ENCODE measurements around the gene PLCB4.

Gene PLCB4

DNA sequence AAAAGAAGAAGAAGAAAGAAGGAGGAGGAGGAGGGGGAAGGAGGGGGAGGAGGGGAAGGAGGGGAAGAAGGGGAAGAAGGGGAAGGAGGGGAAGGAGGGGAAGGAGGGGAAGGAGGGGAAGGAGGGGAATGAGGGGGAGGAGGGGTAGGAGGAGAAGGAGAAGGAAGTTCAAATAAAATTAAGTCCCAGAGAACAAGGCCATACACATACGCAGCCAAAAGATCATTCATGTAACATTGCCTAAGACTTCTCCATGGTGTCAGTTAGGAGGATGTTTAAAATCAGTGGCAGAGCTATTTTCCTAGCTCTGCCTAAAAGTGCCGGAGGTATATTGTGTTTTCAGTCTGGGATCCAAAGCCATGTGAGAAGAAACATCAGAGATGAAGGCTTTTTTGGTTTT is 75.8 kb downstream of the PLCB4 start:
- in situ Hi-C loops (cut with MboI; ENCODE audit: low sequenced_read_pairs, unreplicated experiment) = no loop called here
- DNase-seq (ENCODE audit: low spot score) = no peak
- TF ChIP-seq, protein P1, sequence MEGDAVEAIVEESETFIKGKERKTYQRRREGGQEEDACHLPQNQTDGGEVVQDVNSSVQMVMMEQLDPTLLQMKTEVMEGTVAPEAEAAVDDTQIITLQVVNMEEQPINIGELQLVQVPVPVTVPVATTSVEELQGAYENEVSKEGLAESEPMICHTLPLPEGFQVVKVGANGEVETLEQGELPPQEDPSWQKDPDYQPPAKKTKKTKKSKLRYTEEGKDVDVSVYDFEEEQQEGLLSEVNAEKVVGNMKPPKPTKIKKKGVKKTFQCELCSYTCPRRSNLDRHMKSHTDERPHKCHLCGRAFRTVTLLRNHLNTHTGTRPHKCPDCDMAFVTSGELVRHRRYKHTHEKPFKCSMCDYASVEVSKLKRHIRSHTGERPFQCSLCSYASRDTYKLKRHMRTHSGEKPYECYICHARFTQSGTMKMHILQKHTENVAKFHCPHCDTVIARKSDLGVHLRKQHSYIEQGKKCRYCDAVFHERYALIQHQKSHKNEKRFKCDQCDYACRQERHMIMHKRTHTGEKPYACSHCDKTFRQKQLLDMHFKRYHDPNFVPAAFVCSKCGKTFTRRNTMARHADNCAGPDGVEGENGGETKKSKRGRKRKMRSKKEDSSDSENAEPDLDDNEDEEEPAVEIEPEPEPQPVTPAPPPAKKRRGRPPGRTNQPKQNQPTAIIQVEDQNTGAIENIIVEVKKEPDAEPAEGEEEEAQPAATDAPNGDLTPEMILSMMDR (IDR thresholded peaks at IDR 0.05; ENCODE audit: borderline replicate concordance, control extremely low read depth, extremely low read depth, insufficient read depth, missing control alignments) = no peak

DNA sequence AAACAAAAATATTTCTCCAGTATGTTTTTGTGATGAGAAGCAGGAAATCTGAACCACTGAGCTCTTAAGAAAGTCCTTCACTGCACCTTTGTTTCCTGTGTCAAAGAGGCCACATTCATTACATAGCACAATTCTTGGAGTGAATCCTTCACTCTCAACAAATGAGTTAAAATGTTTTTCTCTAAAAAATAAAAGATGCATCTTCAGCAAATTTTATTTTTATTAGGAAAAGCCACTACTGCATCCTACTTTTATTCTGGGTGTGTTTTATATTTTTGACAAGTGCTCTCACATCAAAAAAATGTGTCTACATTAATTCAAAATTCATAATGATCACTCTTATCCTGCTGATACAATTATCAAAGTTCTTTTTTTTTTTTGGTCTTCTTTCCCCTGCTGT is 76.3 kb downstream of the PLCB4 start:
- TF ChIP-seq, protein P1 (IDR thresholded peaks at IDR 0.05; ENCODE audit: borderline replicate concordance, control extremely low read depth, extremely low read depth, insufficient read depth, missing control alignments) = no peak
- no peak for DNase-seq (ENCODE audit: low spot score)
- in situ Hi-C loops (cut with MboI; ENCODE audit: low sequenced_read_pairs, unreplicated experiment) = no loop called here

GRCh38 chr20:9146649-9147048 is 77.8 kb downstream of the PLCB4 start:
- in situ Hi-C loops (cut with MboI; ENCODE audit: low sequenced_read_pairs, unreplicated experiment) = no loop called here
- TF ChIP-seq, protein P1 (IDR thresholded peaks at IDR 0.05; ENCODE audit: borderline replicate concordance, control extremely low read depth, extremely low read depth, insufficient read depth, missing control alignments) = no peak
- DNase-seq (ENCODE audit: low spot score) = no peak

DNA sequence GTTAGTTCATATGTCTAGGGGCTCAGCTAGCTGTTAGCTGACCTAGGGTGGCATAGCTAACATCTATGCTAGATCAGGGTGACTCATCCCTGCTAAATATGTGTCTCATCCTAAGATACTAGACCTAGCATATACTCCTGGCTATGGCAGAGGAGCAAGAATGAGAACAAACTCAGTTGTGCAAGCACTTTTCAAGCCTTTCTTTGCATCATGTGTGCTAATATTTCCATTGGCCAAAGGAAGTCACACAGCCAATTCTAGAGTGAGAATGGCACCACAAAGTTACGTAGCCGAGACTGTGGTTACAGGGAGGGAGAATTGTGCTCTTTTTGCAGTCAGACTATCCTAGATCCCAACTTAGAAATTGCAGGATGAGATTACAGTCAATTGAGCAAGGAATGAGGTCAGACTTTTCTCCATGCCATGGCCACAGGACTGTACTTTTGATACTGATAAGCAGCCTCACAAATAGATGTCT is 78.7 kb downstream of the PLCB4 start:
- DNase-seq (ENCODE audit: low spot score) = no peak
- TF ChIP-seq, protein P1 (IDR thresholded peaks at IDR 0.05; ENCODE audit: borderline replicate concordance, control extremely low read depth, extremely low read depth, insufficient read depth, missing control alignments) = no peak
- in situ Hi-C loops (cut with MboI; ENCODE audit: low sequenced_read_pairs, unreplicated experiment) = no loop called here

GRCh38 chr20:9148291-9148690 is 79.4 kb downstream of the PLCB4 start:
- no peak for DNase-seq (ENCODE audit: low spot score)
- in situ Hi-C loops (cut with MboI; ENCODE audit: low sequenced_read_pairs, unreplicated experiment) = no loop called here
- TF ChIP-seq, protein P1 (IDR thresholded peaks at IDR 0.05; ENCODE audit: borderline replicate concordance, control extremely low read depth, extremely low read depth, insufficient read depth, missing control alignments) = no peak

DNA sequence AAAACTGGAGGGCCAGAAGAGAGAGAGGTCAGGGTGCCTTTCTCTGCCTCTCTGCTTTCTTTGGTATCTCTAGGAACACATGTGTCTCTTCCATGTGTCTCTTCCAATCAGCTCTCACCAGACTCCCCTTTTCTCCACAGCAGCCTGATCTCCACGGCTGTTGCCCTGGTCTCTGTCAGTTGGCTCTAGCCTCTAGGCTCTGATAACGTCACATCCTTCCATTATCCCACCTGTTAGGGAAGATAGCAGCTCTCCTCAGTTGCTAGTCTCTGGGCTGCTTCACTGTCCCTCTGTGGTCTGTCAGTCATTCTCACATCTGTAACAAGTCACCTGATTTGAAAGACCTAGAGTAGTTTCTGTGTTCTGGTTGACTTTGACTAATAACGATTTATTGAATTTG is 80.2 kb downstream of the PLCB4 start:
- no peak for DNase-seq (ENCODE audit: low spot score)
- in situ Hi-C loops (cut with MboI; ENCODE audit: low sequenced_read_pairs, unreplicated experiment) = no loop called here
- TF ChIP-seq, protein P1 (IDR thresholded peaks at IDR 0.05; ENCODE audit: borderline replicate concordance, control extremely low read depth, extremely low read depth, insufficient read depth, missing control alignments) = no peak

- TF ChIP-seq, protein P1 (IDR thresholded peaks at IDR 0.05; ENCODE audit: borderline replicate concordance, control extremely low read depth, extremely low read depth, insufficient read depth, missing control alignments) = no peak
- in situ Hi-C loops (cut with MboI; ENCODE audit: low sequenced_read_pairs, unreplicated experiment) = no loop called here
- DNase-seq (ENCODE audit: low spot score) = no peak
Measured at GRCh38 chr20:9149796-9150195, 80.9 kb downstream of the PLCB4 start.
